ENCODE measurements around the gene IRF6. TPM values are rescaled to one million over a fixed set of nuclear protein-coding genes. Genes with fewer than 3 reads are reported as not detected.

The IRF6 gene
- total RNA-seq (2014; rRNA removed) (61.6 and 65.7 TPM in 2 replicates), Bru-seq, nascent RNA (percentile 71 among the genes with signal in this experiment), BruChase-seq, experiment 1, labeled RNA remaining after a 6-hour chase (percentile 84 among the genes with signal in this experiment), BruChase-seq, experiment 2, labeled RNA remaining after a 2-hour chase (percentile 71 among the genes with signal in this experiment)
- long read RNA-seq, full-length matches to known transcripts: 31 of 53 reads
- long read RNA-seq, partial matches to known transcripts: 10 of 53 reads
- long read RNA-seq, other reads (novel, unspliced or antisense): 12 of 53 reads

GRCh38 chr1:209805875-209806760 is at the start of gene IRF6:
IRF6 (minus strand) TSS chr1:209806142; CDS start chr1:209801413, 4,729 bp downstream.
- intact Hi-C loops (cut with micrococcal nuclease): loop anchor here (1.0 kb wide), 1 partner anchor 17 kb away; no protein-coding TSS in a partner anchor
- H2AFZ ChIP-seq (ENCODE audit: low read length): peak within 1 kb of the TSS; percentile 60
- ChIA-PET POLR2A (ENCODE audit: unreplicated experiment) (interaction anchor here (0.6 to 1.2 kb wide), 4 partner anchors 17 to 30 kb away, joined by 3 read pairs; partner anchors contain the start of gene C1orf74), CTCF (no interaction called here)
- H3K4me1 ChIP-seq (ENCODE audit: insufficient read depth, low read length): peaks cover 58% of the 10 kb centered on the region
- no peaks in the 10 kb centered on the region for H3K9me2 ChIP-seq (replicated peaks; ENCODE audit: low read length)
- peaks cover 41% of the 10 kb centered on the region for H4K20me1 ChIP-seq (ENCODE audit: low read length)
- peak within 1 kb of the TSS; percentile 84 for H3K27ac ChIP-seq (ENCODE audit: low read length)
- H3K79me2 ChIP-seq (ENCODE audit: low read length): peaks cover 54% of the 10 kb centered on the region
- H3K9me3 ChIP-seq (ENCODE audit: low read length): no peaks in the 10 kb centered on the region
- peak; percentile 84 for ATAC-seq
- peak within 1 kb of the TSS; percentile 81 for H3K4me3 ChIP-seq (ENCODE audit: low read length)
- H3K27me3 ChIP-seq (ENCODE audit: low read length): no peaks in the 10 kb centered on the region
- H3K4me2 ChIP-seq (ENCODE audit: low read length): peak within 1 kb of the TSS; percentile 91
- TF ChIP-seq EZH2 (IDR thresholded peaks at IDR 0.05; ENCODE audit: low read length, unreplicated experiment): no peak
- H3K9ac ChIP-seq (ENCODE audit: low read length): peak within 1 kb of the TSS; percentile 88
- BruUV-seq (replicated peaks): TSS peak; percentile 92
- H3K36me3 ChIP-seq (ENCODE audit: low read depth, low read length): no peaks in the 10 kb centered on the region; the same call in 1 of the 2 replicates
- H3F3A ChIP-seq (ENCODE audit: low read length, unreplicated experiment): no peaks in the 10 kb centered on the region
- DNase-seq: peak; percentile 99

GRCh38 chr1:209855623-209856022 is 49.7 kb upstream of the IRF6 start:
- H3K79me2 ChIP-seq (ENCODE audit: low read length): no peaks in the 10 kb centered on the region
- H3K4me1 ChIP-seq (ENCODE audit: insufficient read depth, low read length): no peaks in the 10 kb centered on the region
- no peak overlapping the region for H3K4me2 ChIP-seq (ENCODE audit: low read length)
- H3K27me3 ChIP-seq (ENCODE audit: low read length): no peaks in the 10 kb centered on the region
- no peak overlapping the region for H3K27ac ChIP-seq (ENCODE audit: low read length)
- POLR2A ChIA-PET (ENCODE audit: unreplicated experiment): no interaction called here
- H3K9me2 ChIP-seq (replicated peaks; ENCODE audit: low read length): no peaks in the 10 kb centered on the region
- H2AFZ ChIP-seq (ENCODE audit: low read length): no peak overlapping the region
- intact Hi-C loops (cut with micrococcal nuclease): no loop called here
- no peaks in the 10 kb centered on the region for H4K20me1 ChIP-seq (ENCODE audit: low read length)
- CTCF ChIA-PET: no interaction called here
- DNase-seq (no peak), ATAC-seq (no peak)
- H3F3A ChIP-seq (ENCODE audit: low read length, unreplicated experiment): no peaks in the 10 kb centered on the region
- H3K9ac ChIP-seq (ENCODE audit: low read length): no peak overlapping the region
- H3K4me3 ChIP-seq (ENCODE audit: low read length): no peak overlapping the region
- peaks cover 36% of the 10 kb centered on the region for H3K36me3 ChIP-seq (ENCODE audit: low read depth, low read length)
- no peaks in the 10 kb centered on the region for H3K9me3 ChIP-seq (ENCODE audit: low read length)
- TF ChIP-seq EZH2phosphoT487 (IDR thresholded peaks at IDR 0.05; ENCODE audit: borderline replicate concordance, low read length) (no peak), EZH2 (IDR thresholded peaks at IDR 0.05; ENCODE audit: low read length, unreplicated experiment) (no peak), CTCF (conservative IDR thresholded peaks at IDR 0.05; ENCODE audit: low read depth, low read length) (no peak)
- BruUV-seq (replicated peaks): no TSS peak

- ChIA-PET CTCF (no interaction called here), POLR2A (ENCODE audit: unreplicated experiment) (no interaction called here)
- intact Hi-C loops (cut with micrococcal nuclease): no loop called here
Observed at GRCh38 chr1:209855006-209855405, 49.1 kb upstream of the IRF6 start.

More at GRCh38 chr1:209855006-209855405, 49.1 kb upstream of the IRF6 start:
- H3F3A ChIP-seq (ENCODE audit: low read length, unreplicated experiment): peaks cover 2% of the 10 kb centered on the region
- H4K20me1 ChIP-seq (ENCODE audit: low read length): no peaks in the 10 kb centered on the region
- H3K27me3 ChIP-seq (ENCODE audit: low read length): no peaks in the 10 kb centered on the region
- BruUV-seq (replicated peaks): no TSS peak
- H3K79me2 ChIP-seq (ENCODE audit: low read length): no peaks in the 10 kb centered on the region
- H2AFZ ChIP-seq (ENCODE audit: low read length): no peak overlapping the region
- no peaks in the 10 kb centered on the region for H3K9me3 ChIP-seq (ENCODE audit: low read length)
- no peak overlapping the region for H3K27ac ChIP-seq (ENCODE audit: low read length)
- no peak for ATAC-seq
- H3K4me3 ChIP-seq (ENCODE audit: low read length): no peak overlapping the region
- no peak overlapping the region for H3K4me2 ChIP-seq (ENCODE audit: low read length)
- H3K4me1 ChIP-seq (ENCODE audit: insufficient read depth, low read length): no peaks in the 10 kb centered on the region
- peaks cover 37% of the 10 kb centered on the region for H3K36me3 ChIP-seq (ENCODE audit: low read depth, low read length)
- H3K9ac ChIP-seq (ENCODE audit: low read length): no peak overlapping the region
- no peak for DNase-seq
- TF ChIP-seq EZH2 (IDR thresholded peaks at IDR 0.05; ENCODE audit: low read length, unreplicated experiment) (no peak), CTCF (conservative IDR thresholded peaks at IDR 0.05; ENCODE audit: low read depth, low read length) (no peak), EZH2phosphoT487 (IDR thresholded peaks at IDR 0.05; ENCODE audit: borderline replicate concordance, low read length) (no peak)
- no peaks in the 10 kb centered on the region for H3K9me2 ChIP-seq (replicated peaks; ENCODE audit: low read length)

Measured in PC-3 (cell line).